Stimulated activated CD4-positive, alpha-beta T cell treated with anti-CD3 and anti-CD28 coated beads, Interleukin-15, amount 100 ng/mL, for 24 hours (primary cell): ENCODE measurements around the gene LEFTY2.
"Not testable (repeated sequence)": the region's sequence is repeated elsewhere in the genome, so short reads cannot be mapped to it uniquely, and the experiment has no call there.

Experiments used
- DNase-seq: peaks from one replicate; pipeline ENCODE4 v3.0.0-alpha.2; 2020

The LEFTY2 gene

DNA sequence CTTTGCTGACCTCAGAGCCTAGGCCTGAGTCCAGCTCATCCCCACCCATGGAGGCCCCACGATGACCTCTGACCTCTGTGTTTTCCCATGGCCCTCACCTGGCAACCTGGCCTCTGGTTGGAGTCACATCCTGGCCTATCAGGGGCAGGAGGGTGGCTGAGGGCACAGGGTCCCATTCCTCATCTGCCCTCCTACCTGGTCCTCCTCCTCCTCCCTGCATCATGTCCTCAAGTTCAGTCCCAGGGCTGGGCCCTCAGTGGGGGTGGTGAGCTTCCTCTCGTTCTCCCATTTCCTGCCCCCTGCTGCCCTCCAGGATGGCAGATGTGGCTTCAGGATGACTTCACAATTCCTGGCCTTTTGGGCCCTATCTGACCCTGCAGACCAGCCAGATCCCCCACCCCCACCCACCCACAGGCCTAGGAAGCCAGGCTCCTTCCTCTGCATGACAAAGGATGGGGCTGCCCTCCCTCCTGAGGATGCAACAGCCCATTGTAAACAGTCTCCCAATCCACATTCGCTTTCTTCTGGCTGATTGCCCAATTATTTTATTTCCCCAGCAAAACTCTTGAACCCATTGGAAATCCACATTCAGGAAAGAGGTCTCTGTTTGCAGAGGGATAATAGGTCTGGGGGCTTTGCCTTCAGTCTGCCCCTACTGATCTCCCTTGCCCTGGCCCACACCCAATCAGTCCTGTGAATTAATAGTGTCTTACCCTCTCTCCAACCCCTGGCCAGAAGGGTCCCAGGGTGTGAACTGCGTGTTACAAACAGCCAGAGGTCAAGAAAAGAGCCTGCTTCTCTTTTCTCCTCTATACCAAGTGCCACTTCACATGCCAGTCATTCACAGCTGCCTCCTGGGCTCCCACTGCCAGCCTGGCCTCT, 41.7 kb downstream of the LEFTY2 start:
- no peak for DNase-seq

GRCh38 chr1:225897595-225898514, 43.2 kb downstream of the LEFTY2 start:
- DNase-seq: no peak

DNA sequence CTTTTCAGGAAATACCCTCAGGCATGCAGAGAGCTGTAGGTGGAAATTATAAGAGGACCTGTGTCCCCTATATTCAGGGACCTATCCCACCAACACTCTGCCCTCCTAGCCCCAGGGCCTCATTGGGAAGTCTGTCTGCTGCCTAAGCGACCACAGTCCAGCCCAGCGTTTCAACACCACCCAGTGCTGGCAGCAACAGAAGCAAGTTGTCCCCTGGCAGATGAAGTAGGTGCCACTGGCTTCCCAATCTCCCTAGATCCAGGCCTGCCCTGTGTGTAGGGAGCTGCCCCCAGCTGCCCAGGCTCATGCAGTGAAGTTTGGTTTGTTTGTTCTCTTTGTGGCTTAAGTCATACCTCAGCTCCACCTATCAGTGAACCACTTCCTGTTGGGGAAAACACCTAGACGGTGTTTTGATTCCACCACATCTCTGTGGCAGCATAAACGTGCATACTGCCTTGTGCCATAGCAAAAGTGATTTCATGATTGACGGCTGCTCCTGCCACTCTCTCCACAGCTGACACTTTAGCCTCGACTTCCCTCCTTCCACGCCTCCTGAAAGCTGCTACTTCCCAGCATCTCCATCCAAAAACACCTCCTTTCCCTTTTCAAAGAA, 44.0 kb downstream of the LEFTY2 start:
- DNase-seq: peak; percentile 70

- no peak for DNase-seq
Measured at GRCh38 chr1:225896494-225896893, 44.5 kb downstream of the LEFTY2 start.

- DNase-seq: no peak
Measured at GRCh38 chr1:225892307-225892706, 48.7 kb downstream of the LEFTY2 start.

DNA sequence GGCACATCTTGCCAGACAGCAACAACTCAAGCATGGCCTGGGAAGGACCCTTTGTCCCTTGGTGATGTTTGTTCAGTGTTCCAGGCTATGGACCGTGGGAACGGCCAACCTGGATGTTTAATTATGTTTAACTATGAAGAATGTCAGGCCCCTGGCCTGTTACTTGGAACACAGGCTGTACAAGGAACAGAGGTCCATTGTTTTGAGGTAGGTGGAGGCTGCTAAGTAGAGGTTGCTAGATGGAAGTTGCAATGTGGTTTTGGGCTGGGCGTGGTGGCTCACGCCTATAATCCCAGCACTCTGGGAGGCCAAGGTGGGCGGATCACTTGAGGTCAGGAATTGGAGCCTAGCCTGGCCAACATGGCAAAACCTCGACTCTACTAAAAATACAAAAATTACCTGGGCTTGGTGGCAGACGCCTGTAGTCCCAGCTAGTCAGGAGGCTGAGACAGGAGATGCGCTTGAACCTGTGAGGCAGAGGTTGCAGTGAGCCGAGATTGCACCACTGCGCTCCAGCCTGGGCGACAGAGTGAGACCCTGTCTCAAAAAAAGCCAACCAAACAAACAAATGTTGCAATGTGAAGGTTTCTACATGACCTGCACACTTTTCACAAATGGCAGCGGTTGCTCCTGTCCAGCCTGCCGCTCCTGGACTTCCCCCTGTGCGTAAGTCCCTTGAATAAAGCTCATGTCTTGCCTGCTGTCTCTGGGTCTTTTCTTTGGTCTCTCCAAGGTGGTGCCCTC, 49.6 kb downstream of the LEFTY2 start:
- no peak for DNase-seq

GRCh38 chr1:225890346-225891228, 50.4 kb downstream of the LEFTY2 start:
- no peak for DNase-seq

DNA sequence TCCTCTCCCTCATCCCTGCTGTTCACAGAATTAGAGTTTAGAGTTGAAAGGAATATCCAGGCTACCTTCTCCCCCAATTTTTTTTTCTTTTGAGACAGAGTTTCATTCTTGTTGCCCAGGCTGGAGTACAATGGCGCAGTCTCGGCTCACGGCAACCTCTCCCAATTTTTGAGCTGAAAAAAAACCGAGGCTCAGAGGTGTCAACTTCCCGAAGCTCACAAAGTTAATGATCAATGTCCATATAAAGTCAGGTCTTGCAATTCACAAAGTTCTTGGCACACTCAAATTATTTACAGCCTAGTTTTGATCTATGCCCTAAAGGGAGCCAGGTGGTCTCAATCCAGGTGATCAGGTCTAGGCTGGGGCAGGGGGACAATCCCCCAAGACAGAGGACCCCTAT, 51.3 kb downstream of the LEFTY2 start:
- DNase-seq: no peak

- no peak for DNase-seq
Measured at GRCh38 chr1:225888898-225889601, 52.0 kb downstream of the LEFTY2 start, which contains the start of gene LEFTY1. Gene LEFTY1, minus strand, starts transcription at chr1:225889146. Its CDS starts 80 bp downstream, at chr1:225889066.

GRCh38 chr1:225888289-225888897, 52.6 kb downstream of the LEFTY2 start:
- no peak for DNase-seq

DNA sequence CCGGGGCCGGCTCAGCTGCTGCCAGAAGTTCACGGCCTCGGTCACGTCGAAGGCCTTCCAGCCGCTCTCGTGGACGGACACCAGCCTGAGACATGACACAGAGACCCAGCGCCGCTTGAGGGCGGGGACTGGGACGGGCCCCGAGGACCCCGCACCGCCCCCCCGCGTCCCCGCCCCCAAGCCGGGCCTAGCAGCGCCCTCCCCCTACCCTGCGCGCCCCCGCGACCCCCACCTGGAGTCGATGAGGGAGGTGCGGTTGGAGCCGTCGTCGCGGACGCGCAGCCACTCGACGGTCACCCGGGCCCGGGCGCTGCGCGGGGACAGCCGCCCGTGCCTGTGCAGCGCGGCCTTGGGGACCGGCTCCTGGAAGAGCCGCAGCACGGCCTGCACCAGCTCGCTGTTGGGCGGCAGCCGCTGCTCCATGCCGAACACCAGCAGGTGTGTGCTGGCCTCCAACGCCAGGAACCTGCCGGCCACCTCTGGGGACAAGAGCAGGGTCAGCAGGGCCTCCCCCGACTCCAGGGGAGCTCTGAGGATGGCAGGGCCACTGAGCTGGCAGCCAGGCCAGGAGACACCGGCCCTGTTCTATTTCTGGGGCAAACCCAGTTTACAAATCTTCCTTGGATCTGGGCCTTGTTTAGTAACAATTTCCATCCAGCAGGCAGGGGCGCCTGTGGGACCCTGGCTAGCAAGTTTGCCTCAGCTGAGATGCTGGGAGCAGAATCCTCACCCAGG, 53.3 kb downstream of the LEFTY2 start:
- DNase-seq: not testable (repeated sequence)

DNA sequence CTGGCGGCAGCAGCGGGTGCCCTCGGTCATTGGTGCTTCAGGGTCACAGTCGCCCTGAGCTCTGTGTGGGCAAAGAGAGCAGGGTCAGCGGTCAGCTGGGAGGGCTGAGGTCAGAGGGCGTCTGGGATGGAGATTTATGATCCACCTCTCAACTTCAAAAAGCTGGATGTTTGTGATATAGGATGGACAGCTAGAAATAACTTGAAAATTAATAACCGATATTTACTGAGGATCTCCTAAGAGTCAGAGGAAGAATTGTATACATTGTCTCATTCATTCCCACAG, 54.0 kb downstream of the LEFTY2 start:
- DNase-seq: no peak
